Effector memory CD4-positive, alpha-beta T cell (primary cell): ENCODE results near the gene ATP8A2.

Experiments
- DNase-seq, 3 donors: peaks; one replicate each; pipeline ENCODE4 v3.0.0-alpha.2; 2020
- H3K27ac ChIP-seq: 2 replicates; pipeline ENCODE4 v1.7.0; 2013; ENCODE audit warnings: mild to moderate bottlenecking, low read length, moderate library complexity; ENCODE audit not compliant: insufficient read depth, poor library complexity, severe bottlenecking
- H3K27me3 ChIP-seq: replicated peaks from 2 replicates; pipeline ENCODE4 v1.7.0; 2013; ENCODE audit warnings: mild to moderate bottlenecking, low read length; ENCODE audit not compliant: insufficient read depth, control insufficient read depth, poor library complexity, severe bottlenecking
- H3K36me3 ChIP-seq: 2 replicates; pipeline ENCODE4 v1.7.0; 2013; ENCODE audit warnings: mild to moderate bottlenecking, low read length, moderate library complexity; ENCODE audit not compliant: control insufficient read depth, insufficient read depth
- H3K4me1 ChIP-seq: 2 replicates; pipeline ENCODE4 v1.7.0; 2013; ENCODE audit warnings: low read length, mild to moderate bottlenecking; ENCODE audit not compliant: control insufficient read depth, insufficient read depth, poor library complexity, severe bottlenecking
- H3K4me3 ChIP-seq: 2 replicates; pipeline ENCODE4 v1.7.0; 2013; ENCODE audit warnings: low read length, low read depth, mild to moderate bottlenecking; ENCODE audit not compliant: insufficient read depth, poor library complexity, severe bottlenecking
- H3K9me3 ChIP-seq: 2 replicates; pipeline ENCODE4 v1.7.0; 2013; ENCODE audit warnings: mild to moderate bottlenecking, low read length, moderate library complexity; ENCODE audit not compliant: control insufficient read depth

Gene ATP8A2

DNA sequence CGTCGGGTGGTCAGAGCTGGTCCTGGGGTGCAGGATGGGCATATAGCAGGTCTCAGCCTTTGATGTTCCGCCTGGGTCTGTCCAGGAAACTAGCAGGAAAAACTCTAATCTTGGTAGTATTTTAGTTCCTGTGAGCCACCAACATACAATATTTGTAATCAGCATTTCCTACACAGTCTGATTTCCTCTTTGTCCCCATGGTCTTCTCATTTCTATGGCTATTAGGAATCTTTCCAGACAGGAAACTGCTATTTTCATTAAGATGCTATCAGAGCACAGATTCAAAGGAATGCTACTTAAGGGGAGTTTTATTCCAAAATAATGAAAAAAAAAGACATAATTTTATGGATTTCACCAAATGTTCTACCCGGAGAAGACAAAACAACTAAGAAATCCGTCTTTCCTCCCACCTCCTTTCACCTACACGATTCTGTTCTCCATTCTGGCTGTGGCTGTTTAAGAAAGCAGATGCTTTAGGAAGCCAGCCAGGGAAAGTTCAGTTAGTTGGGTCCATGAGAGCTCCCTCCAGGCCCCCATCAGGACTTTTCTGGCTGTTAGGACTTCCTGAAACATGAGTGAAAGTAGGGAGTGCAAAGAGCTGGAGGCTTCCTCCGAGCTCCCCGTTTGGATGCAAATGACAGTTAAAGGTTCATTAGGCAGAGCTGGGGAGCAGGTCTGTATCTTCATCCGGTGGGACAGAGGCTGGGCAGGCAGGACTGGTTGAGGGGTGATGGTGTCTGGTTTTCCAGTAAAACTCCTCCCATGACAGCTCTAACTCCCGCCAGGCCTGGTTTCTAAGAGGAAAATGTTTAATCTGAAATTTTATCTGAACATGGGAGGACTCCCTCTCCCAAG is 643.7 kb downstream of the ATP8A2 start:
- no peaks in the 10 kb centered on the region for H3K9me3 ChIP-seq
- no peak overlapping the region for H3K4me3 ChIP-seq
- no peak overlapping the region for H3K27ac ChIP-seq
- H3K4me1 ChIP-seq, result no peaks in the 10 kb centered on the region
- no peaks in the 10 kb centered on the region for H3K27me3 ChIP-seq
- no peak for DNase-seq
- no peaks in the 10 kb centered on the region for H3K36me3 ChIP-seq

- H3K27ac ChIP-seq, result no peak overlapping the region
- H3K36me3 ChIP-seq, result no peaks in the 10 kb centered on the region
- DNase-seq, result no peak
- H3K4me3 ChIP-seq, result no peak overlapping the region
- no peaks in the 10 kb centered on the region for H3K27me3 ChIP-seq
- no peaks in the 10 kb centered on the region for H3K4me1 ChIP-seq
- no peaks in the 10 kb centered on the region for H3K9me3 ChIP-seq
These were observed 644.4 kb downstream of the ATP8A2 start for GRCh38 chr13:26016189-26016588.

DNA sequence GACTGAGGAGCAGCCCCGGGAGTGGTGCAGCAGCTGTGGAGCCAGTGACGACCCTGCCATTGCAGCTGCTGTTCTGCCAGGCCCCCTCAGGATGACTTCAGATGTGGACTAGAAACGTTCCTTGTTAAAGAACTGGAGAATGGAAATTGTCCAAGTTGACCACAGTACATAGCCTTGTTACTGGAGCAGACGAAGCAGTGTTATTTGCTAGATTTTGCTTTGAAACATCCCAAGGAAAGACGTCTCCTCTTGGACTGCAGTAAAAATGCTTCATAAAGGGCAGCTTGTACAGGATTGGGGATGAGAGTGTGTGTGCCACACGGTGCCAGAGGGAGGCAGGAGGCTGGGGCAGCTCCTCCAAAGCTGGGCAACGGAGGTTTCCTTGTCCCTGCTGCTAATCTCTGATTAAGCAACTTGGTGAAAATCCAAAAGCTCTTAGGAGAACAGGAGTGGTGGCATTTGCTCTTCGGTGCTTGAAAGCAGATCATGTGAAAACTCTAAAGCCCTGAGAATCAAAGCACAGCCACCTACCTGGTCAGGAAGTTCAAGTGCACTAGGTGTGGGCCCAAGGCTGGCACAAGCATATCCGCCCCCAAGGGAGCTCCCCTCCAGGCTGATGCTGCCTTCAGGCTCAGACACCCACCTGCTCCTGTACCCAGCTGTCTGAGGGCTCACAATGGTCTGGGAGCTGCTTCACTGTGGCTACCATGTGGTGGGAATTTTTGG is 645.6 kb downstream of the ATP8A2 start:
- Histone ChIP-seq H3K4me3 (no peak overlapping the region), H3K27me3 (no peaks in the 10 kb centered on the region), H3K27ac (no peak overlapping the region), H3K4me1 (no peaks in the 10 kb centered on the region), H3K36me3 (no peaks in the 10 kb centered on the region), H3K9me3 (no peaks in the 10 kb centered on the region)
- DNase-seq, result no peak

DNA sequence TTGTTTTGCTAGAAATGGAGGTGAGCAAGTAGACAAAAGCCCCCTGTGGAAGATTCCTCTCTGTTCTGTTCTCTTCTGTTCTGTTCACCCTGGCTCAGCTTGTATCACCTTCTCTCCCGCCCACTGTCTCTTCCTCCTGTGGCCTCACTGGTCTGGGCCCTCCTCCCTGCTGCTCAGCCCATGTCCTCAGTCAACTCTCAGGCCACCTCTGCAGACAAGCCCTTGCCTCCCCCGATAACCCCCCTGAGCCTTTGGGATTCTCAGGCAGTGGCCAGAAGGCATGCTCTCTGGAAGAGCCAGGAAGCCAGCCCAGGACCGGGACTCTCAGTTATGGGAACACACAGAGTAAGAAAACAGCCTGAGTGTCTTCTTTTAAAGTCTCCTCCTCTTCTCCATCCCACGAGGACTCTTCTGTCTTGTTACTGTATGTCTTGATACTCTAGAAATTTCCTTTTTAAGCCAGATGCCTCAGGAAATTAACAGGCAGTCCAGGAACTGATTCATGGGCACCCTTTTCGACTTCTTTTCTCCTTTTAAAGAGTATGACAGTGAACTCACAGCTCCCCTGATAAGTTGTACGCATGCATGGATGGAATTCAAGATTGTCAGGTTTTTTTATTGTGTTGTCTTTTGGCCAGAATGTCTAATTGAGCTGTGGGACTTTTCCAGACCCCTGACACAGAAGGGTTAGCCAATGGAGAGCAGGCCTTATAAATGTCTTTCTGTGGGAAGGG is 646.3 kb downstream of the ATP8A2 start:
- H3K27me3 ChIP-seq, result no peaks in the 10 kb centered on the region
- no peaks in the 10 kb centered on the region for H3K9me3 ChIP-seq
- no peak overlapping the region for H3K4me3 ChIP-seq
- H3K4me1 ChIP-seq, result no peaks in the 10 kb centered on the region
- DNase-seq, result no peak
- no peak overlapping the region for H3K27ac ChIP-seq
- no peaks in the 10 kb centered on the region for H3K36me3 ChIP-seq

GRCh38 chr13:26019251-26019650 is 647.5 kb downstream of the ATP8A2 start:
- no peak for DNase-seq
- no peaks in the 10 kb centered on the region for H3K27me3 ChIP-seq
- no peak overlapping the region for H3K4me3 ChIP-seq
- H3K4me1 ChIP-seq, result no peaks in the 10 kb centered on the region
- H3K36me3 ChIP-seq, result no peaks in the 10 kb centered on the region
- H3K27ac ChIP-seq, result no peak overlapping the region
- no peaks in the 10 kb centered on the region for H3K9me3 ChIP-seq

DNA sequence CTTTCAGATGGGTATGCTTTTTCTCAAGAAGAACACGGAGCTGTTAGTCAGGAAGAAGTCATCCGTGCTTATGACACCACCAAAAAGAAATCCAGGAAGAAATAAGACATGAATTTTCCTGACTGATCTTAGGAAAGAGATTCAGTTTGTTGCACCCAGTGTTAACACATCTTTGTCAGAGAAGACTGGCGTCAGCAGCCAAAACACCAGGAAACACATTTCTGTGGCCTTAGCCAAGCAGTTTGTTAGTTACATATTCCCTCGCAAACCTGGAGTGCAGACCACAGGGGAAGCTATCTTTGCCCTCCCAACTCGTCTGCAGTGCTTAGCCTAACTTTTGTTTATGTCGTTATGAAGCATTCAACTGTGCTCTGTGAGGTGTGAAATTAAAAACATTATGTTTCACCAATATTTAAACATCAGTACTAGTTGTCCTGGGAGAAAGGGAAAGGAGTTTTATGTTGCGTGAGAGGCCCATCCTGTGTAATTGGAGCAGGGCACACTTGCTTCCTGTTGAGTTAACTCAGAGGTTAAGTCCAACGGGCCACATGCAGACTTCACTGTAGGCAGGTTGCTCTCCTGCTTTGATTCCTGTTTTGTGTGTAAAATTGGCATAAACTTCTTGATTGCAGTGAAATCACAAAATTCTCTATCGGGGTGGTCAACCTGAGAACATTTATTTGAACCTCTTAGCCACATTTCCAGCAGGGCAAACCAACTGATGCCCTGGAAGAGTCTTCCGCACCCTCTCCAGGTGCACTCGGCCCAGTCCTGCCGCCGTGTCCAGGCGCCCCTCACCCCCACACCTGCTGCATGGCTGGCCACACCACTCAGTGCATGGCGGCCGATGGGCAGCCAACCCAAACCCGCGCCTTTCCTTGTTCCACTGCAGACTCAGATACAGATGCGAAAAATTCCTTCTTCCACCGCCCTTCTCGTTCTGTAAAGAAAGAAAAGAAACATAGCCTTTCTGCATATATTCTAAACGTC is 648.4 kb downstream of the ATP8A2 start:
- no peaks in the 10 kb centered on the region for H3K36me3 ChIP-seq
- no peak for DNase-seq
- no peaks in the 10 kb centered on the region for H3K27me3 ChIP-seq
- H3K9me3 ChIP-seq, result no peaks in the 10 kb centered on the region
- no peak overlapping the region for H3K4me3 ChIP-seq
- no peaks in the 10 kb centered on the region for H3K4me1 ChIP-seq
- no peak overlapping the region for H3K27ac ChIP-seq

DNA sequence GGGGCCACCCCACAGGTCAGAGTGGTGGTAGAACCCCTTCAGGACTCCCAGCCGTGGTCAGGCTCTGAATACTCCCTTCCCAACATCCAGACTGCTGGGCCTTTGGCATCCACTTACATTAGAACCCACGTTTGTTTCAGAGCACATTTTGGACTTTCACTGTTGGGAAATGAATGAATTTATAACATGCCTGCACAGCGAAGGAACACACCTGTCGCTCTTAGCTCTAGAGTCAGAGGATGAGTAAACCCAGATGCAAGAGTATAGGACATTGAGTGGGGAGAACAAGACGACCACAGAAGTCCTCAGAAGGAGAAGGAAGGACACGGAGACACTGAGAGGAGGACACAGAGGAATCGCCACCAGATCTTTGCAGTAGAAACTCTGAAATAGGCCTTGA is 649.1 kb downstream of the ATP8A2 start:
- H3K4me1 ChIP-seq, result no peaks in the 10 kb centered on the region
- H3K27me3 ChIP-seq, result no peaks in the 10 kb centered on the region
- no peak overlapping the region for H3K4me3 ChIP-seq
- DNase-seq, result no peak
- no peaks in the 10 kb centered on the region for H3K36me3 ChIP-seq
- no peaks in the 10 kb centered on the region for H3K9me3 ChIP-seq
- H3K27ac ChIP-seq, result no peak overlapping the region

DNA sequence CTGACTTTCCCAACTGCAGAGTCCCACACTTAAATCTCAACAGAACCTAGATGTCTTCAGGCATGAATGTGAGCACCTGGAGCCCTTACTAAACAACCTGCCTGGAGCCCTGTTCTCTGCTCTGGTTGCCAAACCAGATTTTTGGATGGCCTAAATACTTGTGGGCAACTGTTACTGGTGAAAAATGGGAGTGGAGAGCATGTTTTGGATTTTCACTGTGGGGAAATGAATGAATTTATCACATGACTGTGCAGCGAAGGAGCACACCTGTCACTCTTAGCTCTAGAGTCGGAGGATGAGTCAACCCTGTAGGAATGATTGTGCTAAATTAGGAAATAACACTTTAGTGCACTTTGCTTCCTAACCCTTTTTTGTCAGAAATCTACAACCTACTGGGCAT is 649.7 kb downstream of the ATP8A2 start:
- Histone ChIP-seq H3K27ac (no peak overlapping the region), H3K36me3 (no peaks in the 10 kb centered on the region), H3K27me3 (no peaks in the 10 kb centered on the region), H3K9me3 (no peaks in the 10 kb centered on the region), H3K4me1 (no peaks in the 10 kb centered on the region), H3K4me3 (no peak overlapping the region)
- DNase-seq, result no peak

DNA sequence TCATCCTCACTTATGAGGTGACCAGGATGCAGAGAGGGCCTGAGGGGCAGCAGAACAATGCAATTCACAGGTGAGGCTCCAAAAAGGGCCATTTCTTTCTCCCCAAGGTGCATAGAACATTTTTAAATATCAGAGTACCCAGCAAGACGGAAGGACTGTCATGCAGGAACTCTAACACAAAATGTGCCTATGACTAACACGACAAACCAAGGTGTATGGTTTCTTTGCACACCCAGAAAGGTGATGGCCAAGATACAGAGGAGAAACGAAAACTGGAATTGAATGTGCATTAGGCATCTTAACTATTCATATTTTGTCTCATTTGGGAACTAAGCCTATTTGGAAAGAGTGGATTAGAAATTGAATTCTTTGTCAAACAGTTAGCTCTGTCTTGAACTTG is 650.2 kb downstream of the ATP8A2 start:
- no peak overlapping the region for H3K4me3 ChIP-seq
- no peaks in the 10 kb centered on the region for H3K4me1 ChIP-seq
- no peaks in the 10 kb centered on the region for H3K27me3 ChIP-seq
- no peak overlapping the region for H3K27ac ChIP-seq
- H3K9me3 ChIP-seq, result no peaks in the 10 kb centered on the region
- DNase-seq, result no peak
- no peaks in the 10 kb centered on the region for H3K36me3 ChIP-seq
